ENCODE results near the gene CNIH3.

DNA sequence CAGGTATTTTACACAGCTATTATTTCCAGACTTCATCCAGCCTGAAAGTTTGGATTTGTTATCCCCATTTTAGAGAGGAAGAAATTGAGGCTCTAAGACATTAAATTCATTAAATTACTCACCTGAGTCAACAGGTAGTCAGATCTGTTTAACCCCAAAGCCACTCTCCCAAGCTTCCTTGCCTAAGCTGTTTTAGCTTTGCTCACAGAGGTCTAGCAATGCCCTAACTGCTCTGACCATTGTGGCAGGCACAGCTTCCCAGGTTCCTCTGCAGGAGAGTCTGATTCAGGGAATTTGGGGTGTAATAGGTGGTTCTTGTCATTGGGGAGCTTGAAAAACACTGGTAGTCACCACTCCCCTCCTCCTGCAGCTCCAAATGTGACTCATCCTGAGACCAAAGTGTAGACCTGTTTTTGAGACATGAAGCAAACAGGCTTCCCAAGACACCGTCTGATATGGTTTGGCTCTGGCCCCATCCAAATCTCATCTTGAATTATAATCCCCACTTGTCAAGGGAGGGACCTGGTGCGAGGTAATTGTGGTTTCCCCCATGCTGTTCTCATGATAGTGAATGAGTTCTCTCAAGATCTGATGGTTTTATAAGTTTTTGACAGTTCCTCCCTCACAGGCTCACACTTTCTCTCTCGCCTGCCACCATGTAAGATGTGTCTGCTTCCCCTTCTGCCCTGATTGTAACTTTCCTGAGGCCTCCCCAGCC lies 170.6 kb downstream of the CNIH3 start:
- TF ChIP-seq, protein P1, sequence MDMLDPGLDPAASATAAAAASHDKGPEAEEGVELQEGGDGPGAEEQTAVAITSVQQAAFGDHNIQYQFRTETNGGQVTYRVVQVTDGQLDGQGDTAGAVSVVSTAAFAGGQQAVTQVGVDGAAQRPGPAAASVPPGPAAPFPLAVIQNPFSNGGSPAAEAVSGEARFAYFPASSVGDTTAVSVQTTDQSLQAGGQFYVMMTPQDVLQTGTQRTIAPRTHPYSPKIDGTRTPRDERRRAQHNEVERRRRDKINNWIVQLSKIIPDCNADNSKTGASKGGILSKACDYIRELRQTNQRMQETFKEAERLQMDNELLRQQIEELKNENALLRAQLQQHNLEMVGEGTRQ (IDR thresholded peaks at IDR 0.05; ENCODE audit: borderline replicate concordance, low read depth, low read length): no peak
- no peak for TF ChIP-seq POLR2A (IDR thresholded peaks at IDR 0.05; ENCODE audit: low read depth, low read length)

All from GM12878 (cell line).